Gastrocnemius medialis (tissue), 4 donors: ENCODE results near the gene CHST8. TPM values are rescaled to one million over a fixed set of nuclear protein-coding genes. Genes with fewer than 3 reads are reported as not detected.

Experiments
- ATAC-seq, 2 donors: fragments of 150-250 bp; one replicate each; pipeline ENCODE4 v1.9.1; 2016
- DNase-seq, 2 donors: peaks; one replicate each; pipeline ENCODE4 v3.0.0-alpha.2; 2019
- H3K27ac ChIP-seq, 4 donors: fragments of 200-600 bp; sonication (generic); 1 replicate in 1 of 4; 2 replicates in 3 of 4; pipeline ENCODE4 v1.5.1; 2016 to 2018; ENCODE audit warnings: mild to moderate bottlenecking in 2 of 4, moderate library complexity in 1 of 4
- H3K27me3 ChIP-seq, 3 donors: fragments of 200-600 bp; sonication (generic) in 2 of 3; 1 replicate in 1 of 3; 2 replicates in 2 of 3; pipeline versions ENCODE4 v1.5.1 to v1.6.0; 2016 to 2019; ENCODE audit warnings: mild to moderate bottlenecking in 1 of 3, moderate library complexity in 1 of 3
- H3K36me3 ChIP-seq, 2 donors: fragments of 200-600 bp; sonication (generic) in 1 of 2; one replicate each; pipeline ENCODE4 v1.5.1; 2017 to 2018
- H3K4me1 ChIP-seq, 2 donors: fragments of 200-600 bp; sonication (generic) in 1 of 2; one replicate each; pipeline ENCODE4 v1.5.1; 2016 to 2017; ENCODE audit warnings: mild to moderate bottlenecking in 2 of 2
- H3K4me3 ChIP-seq, 4 donors: fragments of 200-600 bp; sonication (generic) in 3 of 4; 1 replicate in 1 of 4; 2 replicates in 3 of 4; pipeline ENCODE4 v1.5.1; 2016 to 2019; ENCODE audit warnings: mild to moderate bottlenecking in 2 of 4
- H3K9me3 ChIP-seq, 3 donors: fragments of 200-600 bp; sonication (generic) in 2 of 3; 1 replicate in 1 of 3; 2 replicates in 2 of 3; pipeline ENCODE4 v1.5.1; 2016 to 2019
- CTCF ChIP-seq, 5 experiments: fragments of 450-650 bp in 3 of 5; fragments of 200-600 bp in 2 of 5; sonication (generic) in 2 of 5; IDR thresholded peaks in 4 of 5; conservative IDR thresholded peaks in 1 of 5; 1 replicate in 4 of 5; 2 replicates in 1 of 5; pipeline ENCODE4 v1.5.1; 2016 to 2019; ENCODE audit warnings: antibody characterized with exemption in 5 of 5, mild to moderate bottlenecking in 3 of 5, moderate library complexity in 3 of 5
- POLR2A ChIP-seq, 2 donors: fragments of 450-650 bp; IDR thresholded peaks; one replicate each; pipeline ENCODE4 v1.6.1; 2017; ENCODE audit warnings: antibody characterized with exemption in 2 of 2, mild to moderate bottlenecking in 2 of 2, moderate library complexity in 2 of 2
- in situ Hi-C, 4 donors: fragments of 200-750 bp; cut with MboI; loops; one replicate each; pipeline versions ENCODE4 v1.15.0 to v1.8.0; 2017; ENCODE audit warnings: low sequenced_read_pairs in 4 of 4
- intact Hi-C: fragments of 100-400 bp; cut with DNase I; formaldehyde crosslinking; loops from one replicate; pipeline ENCODE4 v1.15.1; 2023; ENCODE audit warnings: low total_unique reads
- total RNA-seq, 4 donors: library from RNA; depleted of rRNA; stranded (reverse); fragments of >200 nt; gene quantifications; one replicate each; pipeline versions ENCODE4 v1.1.0 to v1.2.3, GENCODE V29; 2016

CHST8 gene
- total RNA-seq, 4 donors from 2014 or later, result 0.29 to 0.46 TPM; not detected in 2

GRCh38 chr19:33669376-33669775, 47.6 kb downstream of the CHST8 start:
- peaks cover 0 to 4% (median 0%) of the 10 kb centered on the region in 3 donors for H3K27me3 ChIP-seq
- H3K4me1 ChIP-seq, result no peaks in the 10 kb centered on the region
- H3K4me3 ChIP-seq, result no peak overlapping the region
- intact Hi-C loops (no loop called here), in situ Hi-C loops (no loop called here)
- H3K27ac ChIP-seq, result no peak overlapping the region
- TF ChIP-seq POLR2A (IDR thresholded peaks at IDR 0.05), result no peak
- TF ChIP-seq CTCF (IDR thresholded peaks at IDR 0.05 in 4 of 5, conservative IDR thresholded peaks at IDR 0.05 in 1 of 5), result no peak
- no peaks in the 10 kb centered on the region for H3K9me3 ChIP-seq
- no peak for DNase-seq
- no peaks in the 10 kb centered on the region for H3K36me3 ChIP-seq
- ATAC-seq, result no peak

GRCh38 chr19:33670398-33670797, 48.6 kb downstream of the CHST8 start:
- H3K27ac ChIP-seq, result no peak overlapping the region
- H3K4me1 ChIP-seq, result no peaks in the 10 kb centered on the region
- TF ChIP-seq CTCF (IDR thresholded peaks at IDR 0.05 in 4 of 5, conservative IDR thresholded peaks at IDR 0.05 in 1 of 5) (no peak), POLR2A (IDR thresholded peaks at IDR 0.05) (no peak)
- H3K4me3 ChIP-seq, result no peak overlapping the region
- H3K36me3 ChIP-seq, result no peaks in the 10 kb centered on the region
- in situ Hi-C loops (no loop called here), intact Hi-C loops (no loop called here)
- ATAC-seq (no peak), DNase-seq (no peak)
- H3K27me3 ChIP-seq, result peaks cover 0 to 4% (median 0%) of the 10 kb centered on the region in 3 donors
- no peaks in the 10 kb centered on the region for H3K9me3 ChIP-seq

- no peaks in the 10 kb centered on the region for H3K4me1 ChIP-seq
- no peak for TF ChIP-seq POLR2A (IDR thresholded peaks at IDR 0.05)
- no peak for TF ChIP-seq CTCF (IDR thresholded peaks at IDR 0.05 in 4 of 5, conservative IDR thresholded peaks at IDR 0.05 in 1 of 5)
- H3K27me3 ChIP-seq, result peaks cover 0 to 4% (median 0%) of the 10 kb centered on the region in 3 donors
- ATAC-seq, result no peak
- no peak for DNase-seq
- no peak overlapping the region for H3K27ac ChIP-seq
- in situ Hi-C loops (no loop called here), intact Hi-C loops (no loop called here)
- H3K36me3 ChIP-seq, result no peaks in the 10 kb centered on the region
- no peak overlapping the region for H3K4me3 ChIP-seq
- H3K9me3 ChIP-seq, result no peaks in the 10 kb centered on the region
Measured at GRCh38 chr19:33671211-33671610, 49.5 kb downstream of the CHST8 start.

GRCh38 chr19:33673258-33673875, 51.6 kb downstream of the CHST8 start:
- no peak for DNase-seq
- no peak overlapping the region for H3K27ac ChIP-seq
- H3K4me3 ChIP-seq, result no peak overlapping the region
- ATAC-seq, result no peak
- TF ChIP-seq POLR2A (IDR thresholded peaks at IDR 0.05) (no peak), CTCF (IDR thresholded peaks at IDR 0.05 in 4 of 5, conservative IDR thresholded peaks at IDR 0.05 in 1 of 5) (no peak)
- in situ Hi-C loops (no loop called here), intact Hi-C loops (no loop called here)
- H3K36me3 ChIP-seq, result no peaks in the 10 kb centered on the region
- H3K9me3 ChIP-seq, result no peaks in the 10 kb centered on the region
- H3K4me1 ChIP-seq, result no peaks in the 10 kb centered on the region
- peaks cover 0 to 4% (median 2%) of the 10 kb centered on the region in 3 donors for H3K27me3 ChIP-seq
